HepG2 (cell line): ENCODE results near the gene DMXL2.

Experiments
- CSRNP1 ChIP-seq: sonication (generic); formaldehyde crosslinking; IDR thresholded peaks from 2 replicates; pipeline ENCODE4 v1.8.1; 2023; ENCODE audit warnings: mild to moderate bottlenecking, missing genetic modification reagents
- CTCF ChIP-seq: sonication (generic); formaldehyde crosslinking; IDR thresholded peaks from 2 replicates; pipeline ENCODE4 v1.5.0; 2020; ENCODE audit warnings: mild to moderate bottlenecking, missing genetic modification reagents, moderate library complexity
- JUNB ChIP-seq: sonication (generic); formaldehyde crosslinking; IDR thresholded peaks from 2 replicates; pipeline ENCODE4 v1.8.0; 2022; ENCODE audit warnings: missing genetic modification reagents, mild to moderate bottlenecking, borderline replicate concordance
- MLLT10 ChIP-seq: sonication (generic); formaldehyde crosslinking; IDR thresholded peaks from 2 replicates; pipeline ENCODE4 v1.4.0; 2020; ENCODE audit warnings: missing genetic modification reagents
- MXD4 ChIP-seq: IDR thresholded peaks from 2 replicates; pipeline ENCODE4 v1.6.1; 2016; ENCODE audit warnings: mild to moderate bottlenecking, missing biosample characterization, missing genetic modification reagents
- NR2F6 ChIP-seq, 2 experiments: IDR thresholded peaks; 2 replicates each; pipeline ENCODE4 v1.6.1; 2016; ENCODE audit warnings: antibody characterized with exemption in 1 of 2, mild to moderate bottlenecking in 1 of 2
- RERE ChIP-seq: IDR thresholded peaks from 2 replicates; pipeline ENCODE4 v1.6.1; 2016; ENCODE audit warnings: low read depth, missing genetic modification reagents, missing compliant biosample characterization
- RFXAP ChIP-seq: sonication (generic); formaldehyde crosslinking; IDR thresholded peaks from 2 replicates; pipeline ENCODE4 v1.4.0; 2020; ENCODE audit warnings: missing genetic modification reagents, borderline replicate concordance
- TAF1 ChIP-seq: sonication (generic); formaldehyde crosslinking; IDR thresholded peaks from 2 replicates; pipeline ENCODE4 v1.4.0; 2020; ENCODE audit warnings: missing genetic modification reagents
- ZBTB33 ChIP-seq: sonication (generic); formaldehyde crosslinking; IDR thresholded peaks from 2 replicates; pipeline ENCODE4 v1.4.0; 2020; ENCODE audit warnings: missing genetic modification reagents
- ZHX1 ChIP-seq: sonication (generic); formaldehyde crosslinking; IDR thresholded peaks from 2 replicates; pipeline ENCODE4 v1.8.1; 2022; ENCODE audit warnings: low read depth, mild to moderate bottlenecking, missing genetic modification reagents
- ZNF274 ChIP-seq: sonication (generic); formaldehyde crosslinking; IDR thresholded peaks from 2 replicates; pipeline ENCODE4 v1.5.1; 2020; ENCODE audit warnings: mild to moderate bottlenecking, missing genetic modification reagents
- TF ChIP-seq, protein P1 (sequence below), 2 experiments: IDR thresholded peaks; 2 replicates each; pipeline ENCODE4 v1.6.1; 2011 to 2012; ENCODE audit warnings: low read length in 2 of 2, borderline replicate concordance in 1 of 2, low read depth in 1 of 2, mild to moderate bottlenecking in 1 of 2, moderate library complexity in 1 of 2

DNA sequence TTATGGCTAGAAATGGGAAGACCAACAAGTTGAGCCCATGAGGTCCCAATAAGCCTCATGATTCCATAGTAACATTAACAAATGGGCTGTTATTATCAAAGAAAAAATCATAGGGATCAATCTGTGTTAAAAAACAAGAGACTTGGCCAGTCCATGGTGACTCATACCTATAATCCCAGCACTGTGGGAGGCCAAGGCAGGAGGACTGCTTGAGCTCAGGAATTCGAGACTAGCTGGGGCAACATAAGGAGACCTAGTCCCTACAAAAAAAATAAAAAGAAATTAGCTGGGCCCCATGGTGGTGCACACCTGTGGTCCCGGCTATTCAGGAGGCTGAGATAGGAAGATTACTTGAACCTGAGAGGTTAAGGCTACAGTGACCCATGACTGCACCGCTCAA lies 124.8 kb downstream of the DMXL2 start:
- TF ChIP-seq MXD4 (no peak), JUNB (CRISPR knock-in tag) (no peak), ZNF274 (CRISPR knock-in tag) (no peak), MLLT10 (CRISPR knock-in tag) (no peak), TAF1 (CRISPR knock-in tag) (no peak), ZHX1 (CRISPR knock-in tag) (no peak), NR2F6 (IDR thresholded peaks at IDR 0.05) (no peak), NR2F6 (CRISPR knock-in tag; IDR thresholded peaks at IDR 0.05) (no peak), RERE (CRISPR knock-in tag) (no peak), CSRNP1 (CRISPR knock-in tag) (no peak), CTCF (CRISPR knock-in tag) (no peak), RFXAP (CRISPR knock-in tag) (no peak), ZBTB33 (no peak)
- TF ChIP-seq, protein P1, sequence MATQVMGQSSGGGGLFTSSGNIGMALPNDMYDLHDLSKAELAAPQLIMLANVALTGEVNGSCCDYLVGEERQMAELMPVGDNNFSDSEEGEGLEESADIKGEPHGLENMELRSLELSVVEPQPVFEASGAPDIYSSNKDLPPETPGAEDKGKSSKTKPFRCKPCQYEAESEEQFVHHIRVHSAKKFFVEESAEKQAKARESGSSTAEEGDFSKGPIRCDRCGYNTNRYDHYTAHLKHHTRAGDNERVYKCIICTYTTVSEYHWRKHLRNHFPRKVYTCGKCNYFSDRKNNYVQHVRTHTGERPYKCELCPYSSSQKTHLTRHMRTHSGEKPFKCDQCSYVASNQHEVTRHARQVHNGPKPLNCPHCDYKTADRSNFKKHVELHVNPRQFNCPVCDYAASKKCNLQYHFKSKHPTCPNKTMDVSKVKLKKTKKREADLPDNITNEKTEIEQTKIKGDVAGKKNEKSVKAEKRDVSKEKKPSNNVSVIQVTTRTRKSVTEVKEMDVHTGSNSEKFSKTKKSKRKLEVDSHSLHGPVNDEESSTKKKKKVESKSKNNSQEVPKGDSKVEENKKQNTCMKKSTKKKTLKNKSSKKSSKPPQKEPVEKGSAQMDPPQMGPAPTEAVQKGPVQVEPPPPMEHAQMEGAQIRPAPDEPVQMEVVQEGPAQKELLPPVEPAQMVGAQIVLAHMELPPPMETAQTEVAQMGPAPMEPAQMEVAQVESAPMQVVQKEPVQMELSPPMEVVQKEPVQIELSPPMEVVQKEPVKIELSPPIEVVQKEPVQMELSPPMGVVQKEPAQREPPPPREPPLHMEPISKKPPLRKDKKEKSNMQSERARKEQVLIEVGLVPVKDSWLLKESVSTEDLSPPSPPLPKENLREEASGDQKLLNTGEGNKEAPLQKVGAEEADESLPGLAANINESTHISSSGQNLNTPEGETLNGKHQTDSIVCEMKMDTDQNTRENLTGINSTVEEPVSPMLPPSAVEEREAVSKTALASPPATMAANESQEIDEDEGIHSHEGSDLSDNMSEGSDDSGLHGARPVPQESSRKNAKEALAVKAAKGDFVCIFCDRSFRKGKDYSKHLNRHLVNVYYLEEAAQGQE (IDR thresholded peaks at IDR 0.05; ENCODE audit: borderline replicate concordance in 1 of 2, low read depth in 1 of 2, low read length in 2 of 2) = no peak
